Panc1 (cell line): ENCODE results near the gene AKIRIN1. TPM values are rescaled to one million over a fixed set of nuclear protein-coding genes. Genes with fewer than 3 reads are reported as not detected.
"Not testable (repeated sequence)": the region's sequence is repeated elsewhere in the genome, so short reads cannot be mapped to it uniquely, and the experiment has no call there.

Source experiments
- ATAC-seq: fragments of 200-7000 bp; cut with Tn5 transposase; 2 replicates; pipeline ENCODE4 v1.9.1; 2020; ENCODE audit warnings: mild to moderate bottlenecking, moderate library complexity
- BruUV-seq: library from RNA; stranded (reverse); fragments of 400-500 nt; replicated peaks from 2 replicates; lab custom pipeline; 2021; lab: Mats Ljungman, UMichigan
- CTCF ChIA-PET: fragments of 300-600 bp; sonication (Branson Sonifier 250); formaldehyde crosslinking; loops from one replicate; lab custom pipeline; 2022; ENCODE audit warnings: antibody characterized with exemption; lab: Charles Lee
- POLR2A ChIA-PET: fragments of 300-600 bp; sonication (Branson Sonifier 250); formaldehyde crosslinking; loops from one replicate; lab custom pipeline; 2022; ENCODE audit warnings: antibody characterized with exemption; lab: Charles Lee
- DNase-seq: peaks from one replicate; pipeline ENCODE4 v3.0.0-alpha.2; 2010; ENCODE audit warnings: low read depth, low spot score
- H3K27ac ChIP-seq: 2 replicates; pipeline ENCODE4 v1.5.1; 2011; ENCODE audit warnings: mild to moderate bottlenecking, low read length, inconsistent platforms
- H3K27me3 ChIP-seq: fragments of 200-500 bp; sonication (Bioruptor generic); 2 replicates; pipeline ENCODE4 v1.6.0; 2014; ENCODE audit warnings: low read length, inconsistent platforms; ENCODE audit not compliant: control insufficient read depth, insufficient read depth
- H3K36me3 ChIP-seq: fragments of 200-500 bp; sonication (Bioruptor generic); 2 replicates; pipeline ENCODE4 v1.5.1; 2014; ENCODE audit warnings: inconsistent platforms, mild to moderate bottlenecking, low read length, moderate library complexity; ENCODE audit not compliant: control insufficient read depth, insufficient read depth
- H3K4me1 ChIP-seq: 2 replicates; pipeline ENCODE4 v1.5.1; 2011; ENCODE audit warnings: inconsistent platforms, mild to moderate bottlenecking, low read length, moderate library complexity; ENCODE audit not compliant: control insufficient read depth, insufficient read depth
- H3K4me3 ChIP-seq, 2 experiments: 2 replicates each; pipeline ENCODE4 v1.5.1; 2011 to 2012; ENCODE audit warnings: low read depth in 2 of 2, low read length in 2 of 2, mild to moderate bottlenecking in 2 of 2, inconsistent platforms in 1 of 2, moderate library complexity in 1 of 2
- H3K9me3 ChIP-seq: fragments of 200-500 bp; sonication (Bioruptor generic); 2 replicates; pipeline ENCODE4 v1.5.1; 2014; ENCODE audit warnings: low read depth, mild to moderate bottlenecking, inconsistent platforms, low read length, moderate library complexity; ENCODE audit not compliant: control insufficient read depth, insufficient read depth
- POLR2AphosphoS5 ChIP-seq: IDR thresholded peaks from 2 replicates; pipeline ENCODE4 v1.6.1; 2012; ENCODE audit warnings: mild to moderate bottlenecking, low read depth, low read length, moderate library complexity
- REST ChIP-seq, 2 experiments: IDR thresholded peaks; 2 replicates each; pipeline ENCODE4 v1.6.1; 2011 to 2012; ENCODE audit warnings: low read depth in 2 of 2, control low read depth in 1 of 2, low read length in 1 of 2, mild to moderate bottlenecking in 1 of 2, moderate library complexity in 1 of 2; ENCODE audit not compliant: insufficient read depth in 1 of 2
- SIN3A ChIP-seq: IDR thresholded peaks from 2 replicates; pipeline ENCODE4 v1.6.1; 2012; ENCODE audit warnings: low read depth, mild to moderate bottlenecking, low read length, moderate library complexity, borderline replicate concordance; ENCODE audit not compliant: insufficient read depth
- TCF7L2 ChIP-seq: IDR thresholded peaks from 2 replicates; pipeline ENCODE4 v1.6.1; 2011; ENCODE audit warnings: mild to moderate bottlenecking, low read depth, low read length, inconsistent platforms
- in situ Hi-C: cut with HindIII; loops from 2 replicates; pipeline ENCODE4 v1.10.0; 2016; ENCODE audit warnings: low sequenced_read_pairs, low pct_unique_long_range_greater_than_20kb
- intact Hi-C: fragments of 100-400 bp; cut with micrococcal nuclease; formaldehyde crosslinking; loops from one replicate; pipeline ENCODE4 v1.10.0; 2022; ENCODE audit not compliant: unreplicated experiment
- total RNA-seq: library from RNA; stranded (reverse); gene quantifications from one replicate; pipeline ENCODE4 v1.2.1, GENCODE V29; 2021; ENCODE audit not compliant: unreplicated experiment
- TF ChIP-seq, protein P1 (sequence below): fragments of 450-650 bp; IDR thresholded peaks from 2 replicates; pipeline ENCODE4 v1.5.1; 2017; ENCODE audit warnings: mild to moderate bottlenecking

The AKIRIN1 gene
- total RNA-seq, 1 experiment from 2014 or later, result 116 TPM

DNA sequence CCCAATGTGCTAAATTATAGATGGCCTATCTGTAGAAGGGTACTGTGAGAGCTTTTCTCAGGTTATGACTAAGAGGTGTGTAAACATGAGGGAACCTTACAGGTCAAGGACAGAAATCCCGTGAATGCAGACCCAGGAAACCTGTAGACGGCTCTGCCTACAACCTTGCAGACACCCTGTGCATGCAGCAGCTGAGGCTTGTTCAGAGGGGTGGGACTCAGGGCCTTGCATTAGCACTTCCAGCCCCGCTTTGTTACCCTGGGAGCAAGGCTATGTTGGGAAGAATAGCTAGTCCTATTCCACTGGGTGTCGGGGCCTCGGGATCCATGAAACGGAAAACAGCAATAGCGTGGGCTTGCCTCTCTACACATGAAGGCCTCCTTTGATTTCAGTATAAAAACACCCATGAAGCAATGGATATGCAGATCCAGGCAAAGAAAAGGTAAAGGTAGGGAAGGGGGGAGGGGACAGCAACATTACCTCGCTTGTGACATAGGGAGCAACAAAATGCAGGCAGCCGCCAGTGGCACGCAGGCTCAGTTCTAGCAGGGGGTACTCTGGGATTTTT, 25.6 kb downstream of the AKIRIN1 start:
- Histone ChIP-seq H3K4me1 (peaks cover 8% of the 10 kb centered on the region), H3K27me3 (no peaks in the 10 kb centered on the region), H3K4me3 (no peak overlapping the region), H3K36me3 (no peaks in the 10 kb centered on the region), H3K27ac (no peak overlapping the region; the same call in 1 of the 2 replicates), H3K9me3 (no peaks in the 10 kb centered on the region)
- DNase-seq (no peak), ATAC-seq (peak; percentile 62)
- ChIA-PET CTCF (no interaction called here), POLR2A (interaction anchor here (1.2 kb wide), 1 partner anchor 10 kb away, joined by 4 read pairs; the partner anchor contains the start of gene NDUFS5)
- in situ Hi-C loops (no loop called here), intact Hi-C loops (no loop called here)
- no TSS peak for BruUV-seq
- TF ChIP-seq, protein P1, sequence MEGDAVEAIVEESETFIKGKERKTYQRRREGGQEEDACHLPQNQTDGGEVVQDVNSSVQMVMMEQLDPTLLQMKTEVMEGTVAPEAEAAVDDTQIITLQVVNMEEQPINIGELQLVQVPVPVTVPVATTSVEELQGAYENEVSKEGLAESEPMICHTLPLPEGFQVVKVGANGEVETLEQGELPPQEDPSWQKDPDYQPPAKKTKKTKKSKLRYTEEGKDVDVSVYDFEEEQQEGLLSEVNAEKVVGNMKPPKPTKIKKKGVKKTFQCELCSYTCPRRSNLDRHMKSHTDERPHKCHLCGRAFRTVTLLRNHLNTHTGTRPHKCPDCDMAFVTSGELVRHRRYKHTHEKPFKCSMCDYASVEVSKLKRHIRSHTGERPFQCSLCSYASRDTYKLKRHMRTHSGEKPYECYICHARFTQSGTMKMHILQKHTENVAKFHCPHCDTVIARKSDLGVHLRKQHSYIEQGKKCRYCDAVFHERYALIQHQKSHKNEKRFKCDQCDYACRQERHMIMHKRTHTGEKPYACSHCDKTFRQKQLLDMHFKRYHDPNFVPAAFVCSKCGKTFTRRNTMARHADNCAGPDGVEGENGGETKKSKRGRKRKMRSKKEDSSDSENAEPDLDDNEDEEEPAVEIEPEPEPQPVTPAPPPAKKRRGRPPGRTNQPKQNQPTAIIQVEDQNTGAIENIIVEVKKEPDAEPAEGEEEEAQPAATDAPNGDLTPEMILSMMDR, result no peak
- TF ChIP-seq POLR2AphosphoS5, result no peak
- TF ChIP-seq REST (IDR thresholded peaks at IDR 0.05; ENCODE audit: insufficient read depth in 1 of 2, low read depth in 2 of 2, low read length in 1 of 2), result no peak
- TF ChIP-seq TCF7L2, result no peak
- TF ChIP-seq SIN3A, result no peak

- intact Hi-C loops (no loop called here), in situ Hi-C loops (no loop called here)
- POLR2A ChIA-PET, result interaction anchor here (1.2 kb wide), 1 partner anchor 9 kb away, joined by 4 read pairs; the partner anchor contains the start of gene NDUFS5
- no peak overlapping the region for H3K4me3 ChIP-seq
- no peaks in the 10 kb centered on the region for H3K36me3 ChIP-seq
- TF ChIP-seq REST (IDR thresholded peaks at IDR 0.05; ENCODE audit: insufficient read depth in 1 of 2, low read depth in 2 of 2, low read length in 1 of 2) (no peak), SIN3A (no peak), POLR2AphosphoS5 (no peak), TCF7L2 (no peak)
- TF ChIP-seq, protein P1, result no peak
- H3K27me3 ChIP-seq, result no peaks in the 10 kb centered on the region
- H3K27ac ChIP-seq, result no peak overlapping the region
- BruUV-seq, result no TSS peak
- peaks cover 8% of the 10 kb centered on the region for H3K4me1 ChIP-seq
- no peaks in the 10 kb centered on the region for H3K9me3 ChIP-seq
- DNase-seq (no peak), ATAC-seq (no peak)
- CTCF ChIA-PET, result no interaction called here
Observed at GRCh38 chr1:39017266-39017665, 26.2 kb downstream of the AKIRIN1 start.

- H3K27me3 ChIP-seq, H3K4me3 ChIP-seq, CTCF ChIA-PET, H3K36me3 ChIP-seq, in situ Hi-C loops, BruUV-seq, H3K9me3 ChIP-seq, POLR2A ChIA-PET, DNase-seq, intact Hi-C loops, ATAC-seq, H3K4me1 ChIP-seq, H3K27ac ChIP-seq: not testable (repeated sequence)
Observed at GRCh38 chr1:39020494-39020893, 29.4 kb downstream of the AKIRIN1 start.
